MV-4-11 (cell line): ENCODE results near the gene TMEM151B.

Source experiments
- DNase-seq: peaks from one replicate; lab custom pipeline; 2025; lab: John Stamatoyannopoulos, UW

Gene TMEM151B

DNA sequence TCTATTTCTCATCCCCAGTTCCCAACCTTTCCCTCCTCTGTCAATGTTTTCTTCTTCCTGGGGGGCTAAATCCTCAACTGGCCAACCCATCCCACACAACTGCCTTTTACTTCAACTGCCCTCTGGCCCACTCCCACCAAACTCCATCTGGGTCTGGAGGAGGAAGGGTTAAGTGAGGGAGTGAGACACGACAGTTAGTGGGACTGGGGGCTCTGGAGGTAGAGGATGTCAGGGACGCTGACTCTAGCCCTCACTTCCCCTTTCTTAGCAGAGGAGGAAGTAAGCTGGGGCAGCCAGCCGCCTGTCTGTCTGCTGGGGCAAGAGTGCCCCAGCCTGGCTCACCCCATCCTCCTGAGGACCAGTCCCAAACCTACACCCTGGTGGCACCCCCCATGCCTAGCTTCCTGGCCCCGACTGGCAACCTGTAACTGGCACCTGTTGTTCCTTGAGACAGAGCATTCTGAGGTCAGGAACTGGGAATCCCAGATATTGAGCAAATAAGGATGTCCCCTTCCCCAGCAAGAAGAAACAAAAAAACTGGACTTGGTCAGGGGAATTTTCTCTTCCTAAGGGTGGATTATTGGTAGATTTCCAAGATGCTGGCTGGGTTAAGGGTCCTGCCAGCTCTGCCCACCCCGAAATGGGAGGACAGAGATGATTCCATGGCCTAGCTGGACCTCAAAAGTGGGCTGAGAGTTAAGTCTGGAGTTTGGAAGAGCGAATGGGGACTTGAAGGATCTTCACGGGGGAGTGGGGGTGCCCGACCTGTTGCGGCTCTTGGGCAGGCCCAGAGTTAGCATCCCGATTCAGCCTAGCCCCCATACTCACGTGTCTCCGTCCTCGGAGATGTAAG, 5.9 kb upstream of the TMEM151B start:
- peak; percentile 88 for DNase-seq

DNA sequence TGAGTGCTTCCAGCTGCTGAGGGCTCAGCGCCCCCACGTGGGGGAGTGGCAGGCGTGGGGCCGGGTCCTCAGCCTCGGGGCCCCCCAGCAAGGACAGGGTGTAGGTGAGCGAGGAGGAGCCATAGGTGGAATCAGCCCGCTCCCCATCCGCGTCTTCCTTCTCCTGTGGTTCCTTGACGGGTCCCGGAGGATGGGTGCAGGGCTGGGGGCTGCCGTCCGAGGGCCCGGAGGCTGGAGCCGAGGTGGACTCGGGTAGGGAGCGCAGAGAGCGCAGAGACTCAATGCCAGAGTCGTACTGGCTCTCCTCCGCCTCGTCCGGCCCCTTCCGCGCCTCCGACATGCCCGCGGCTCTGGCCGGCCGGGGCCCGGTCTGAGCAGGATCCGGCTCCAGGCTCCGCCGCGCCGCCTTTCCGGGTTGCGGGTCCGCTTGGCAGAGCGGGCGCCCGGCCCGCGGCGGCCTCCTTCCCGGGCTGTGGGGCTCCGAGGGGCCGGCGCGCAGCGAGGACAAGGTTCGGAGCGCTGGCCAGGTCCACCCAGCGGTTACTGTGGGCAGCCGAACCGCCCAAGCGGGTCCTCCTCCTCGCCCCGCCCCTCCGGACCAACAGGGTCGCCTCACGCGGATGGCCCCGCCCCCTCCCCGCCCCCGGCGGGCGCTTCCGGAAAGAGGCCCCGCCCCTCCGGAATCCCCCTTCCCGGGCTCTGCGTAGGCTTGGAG, 5.1 kb upstream of the TMEM151B start, which contains the start of gene NFKBIE:
NFKBIE (minus strand) TSS at position 545 of the 715 bp plus-strand sequence; CDS start at position 340, 205 bp downstream.
- peak; percentile 85 for DNase-seq

DNA sequence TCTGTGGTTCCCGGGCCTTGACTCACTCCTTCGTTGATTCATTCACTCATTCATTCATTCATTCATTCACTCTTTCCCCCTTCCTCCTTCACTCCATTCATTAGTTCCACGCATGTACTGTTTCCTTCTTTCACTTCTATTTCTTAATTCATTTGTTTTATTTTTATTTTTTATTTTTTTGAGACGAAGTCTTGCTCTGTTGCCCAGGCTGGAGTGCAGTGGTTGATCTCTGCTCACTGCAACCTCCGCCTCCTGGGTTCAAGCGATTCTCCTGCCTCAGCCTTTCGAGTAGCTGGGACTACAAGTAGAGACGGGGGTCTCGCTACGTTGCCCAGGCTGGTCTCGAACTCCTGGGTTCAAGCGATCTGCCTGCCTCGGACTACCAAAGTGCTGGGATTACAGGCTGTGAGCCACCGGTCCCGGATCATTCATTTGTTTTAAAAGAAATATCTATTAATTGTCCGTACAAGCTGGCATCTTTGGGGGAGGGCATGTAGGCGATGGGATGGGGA, 4.5 kb upstream of the TMEM151B start:
- DNase-seq, result no peak

DNA sequence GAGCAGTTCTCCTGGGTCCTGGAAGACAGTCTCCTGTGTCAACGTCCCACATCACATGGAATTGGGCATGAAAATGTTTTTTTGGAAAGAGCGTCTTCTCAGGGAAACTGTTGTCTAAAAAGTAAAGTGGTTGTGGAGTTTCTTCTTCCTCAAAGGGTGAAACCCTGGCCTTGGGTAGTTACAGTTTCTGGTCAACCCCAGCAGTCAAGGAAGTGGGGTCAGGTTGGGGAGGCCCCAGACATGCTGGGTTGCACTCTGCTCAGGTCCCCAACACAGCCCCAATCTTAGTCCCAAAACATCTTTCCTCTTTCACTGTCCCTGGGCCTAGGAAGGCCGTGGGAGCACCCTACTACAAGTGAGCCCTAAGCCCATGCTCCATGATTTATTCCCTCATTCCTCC, 3.9 kb upstream of the TMEM151B start:
- peak; percentile 23 for DNase-seq

GRCh38 chr6:44267252-44267651, 3.0 kb upstream of the TMEM151B start:
- DNase-seq, result no peak

DNA sequence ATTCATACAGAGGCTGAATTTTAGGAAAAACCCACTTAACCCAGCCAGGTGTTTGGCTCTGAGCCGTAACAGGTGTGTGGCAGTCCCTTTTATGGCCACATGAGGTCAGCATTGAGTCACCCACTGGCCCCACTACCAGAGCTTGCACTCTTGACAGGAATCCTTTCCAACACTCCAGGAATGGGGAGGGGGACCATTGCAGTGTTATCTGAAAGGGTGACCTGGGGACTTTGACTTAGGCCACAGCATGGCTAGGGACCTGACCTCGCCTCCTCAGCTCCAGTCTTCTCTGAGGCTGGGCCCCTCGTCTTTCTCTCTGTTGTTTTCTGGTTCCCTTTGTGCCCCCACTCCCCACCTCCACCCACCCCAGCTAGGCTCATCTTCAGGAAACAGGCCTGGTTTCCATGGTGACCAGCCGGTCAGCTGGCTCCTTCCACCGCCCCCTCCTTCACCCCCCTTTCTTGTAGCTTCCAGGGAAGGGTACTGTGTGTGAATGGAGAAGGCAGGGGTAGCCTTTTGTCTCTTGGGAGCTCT, 2.1 kb upstream of the TMEM151B start:
- no peak for DNase-seq

- DNase-seq, result no peak
Observed at GRCh38 chr6:44269178-44269920, 901 bp upstream of the TMEM151B start.

DNA sequence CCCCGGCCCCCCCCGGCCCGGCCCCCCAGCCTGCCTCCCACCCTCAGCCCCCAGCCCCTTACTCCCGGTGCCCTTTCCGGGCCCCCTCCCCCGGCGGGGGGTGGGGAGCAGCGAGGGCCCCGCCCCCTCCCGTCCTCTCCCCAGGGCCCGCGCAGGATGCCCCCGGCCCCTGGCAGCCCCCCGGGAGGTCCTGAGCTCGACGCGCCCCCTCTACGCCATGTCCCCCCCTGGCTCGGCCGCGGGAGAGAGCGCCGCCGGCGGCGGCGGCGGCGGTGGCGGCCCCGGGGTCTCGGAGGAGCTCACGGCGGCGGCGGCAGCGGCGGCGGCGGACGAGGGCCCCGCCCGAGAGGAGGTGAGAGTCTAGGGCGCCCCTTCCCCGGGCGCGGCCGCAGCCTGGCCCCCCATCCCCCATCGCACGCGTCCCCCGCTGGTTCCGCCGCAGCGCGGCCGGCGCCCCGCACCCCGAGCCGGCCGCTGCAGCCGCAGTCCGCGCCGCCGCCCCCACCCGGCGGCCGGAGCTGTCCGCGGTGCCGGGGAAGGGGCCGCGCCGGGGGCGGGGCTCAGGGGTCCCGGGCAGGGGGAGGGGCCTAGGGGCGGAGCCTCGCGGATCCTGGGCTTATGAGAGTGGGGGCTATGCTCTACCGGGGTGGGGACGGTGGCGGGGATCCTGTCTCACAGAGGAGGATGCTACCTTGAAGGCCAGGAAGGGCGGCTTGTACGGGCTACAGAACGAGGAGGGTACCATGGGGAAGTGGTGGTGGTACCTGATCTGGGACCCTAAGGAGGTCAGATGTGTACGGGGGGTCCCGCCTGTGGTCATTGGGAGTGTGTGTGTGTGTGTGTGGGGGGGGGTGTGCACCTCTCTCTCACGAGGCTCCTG, 516 bp downstream of the TMEM151B start:
- no peak for DNase-seq

- DNase-seq, result no peak
Observed at GRCh38 chr6:44271406-44271723, 1.1 kb downstream of the TMEM151B start.

DNA sequence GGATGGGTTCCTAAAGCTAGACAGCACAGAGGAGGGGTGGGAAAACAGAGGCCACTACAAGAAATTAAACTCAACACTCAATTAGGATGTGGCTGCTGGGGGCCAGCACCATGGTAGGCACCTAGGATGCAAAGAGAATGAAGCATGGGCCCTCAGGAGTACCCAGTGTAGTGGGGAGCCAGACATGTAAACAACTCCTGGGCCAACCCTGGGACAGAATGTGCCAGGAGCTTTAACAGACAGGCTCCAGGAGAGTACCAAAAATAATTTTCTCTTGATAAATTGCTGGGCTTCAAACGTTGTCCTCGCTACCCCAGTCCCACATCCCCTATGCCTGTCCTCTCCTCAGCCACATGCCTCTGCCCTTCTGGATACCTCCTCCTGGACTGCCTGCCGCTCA, 1.7 kb downstream of the TMEM151B start:
- no peak for DNase-seq

- DNase-seq, result no peak
Observed at GRCh38 chr6:44272529-44272928, 2.3 kb downstream of the TMEM151B start.

GRCh38 chr6:44272999-44273566, 2.8 kb downstream of the TMEM151B start:
- no peak for DNase-seq

DNA sequence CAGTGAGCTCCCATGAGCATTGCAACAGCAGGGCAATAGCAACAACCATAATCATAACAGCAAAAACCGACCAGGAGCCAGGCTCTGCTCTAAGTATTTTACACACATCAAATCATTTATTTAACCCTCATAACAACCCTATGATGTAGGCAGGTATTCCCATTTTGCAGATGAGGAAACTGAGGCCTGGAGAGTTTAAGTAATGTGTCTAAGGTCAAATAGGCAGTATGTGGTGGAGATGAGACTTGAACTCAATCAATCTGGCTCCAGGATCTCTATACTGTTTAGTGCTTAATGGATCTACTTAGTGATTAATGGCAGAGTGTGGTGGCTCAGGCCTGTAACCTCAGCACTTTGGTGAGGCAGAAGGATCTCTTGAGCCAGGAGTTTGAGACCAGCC, 3.4 kb downstream of the TMEM151B start:
- DNase-seq, result no peak

- DNase-seq, result no peak
Observed at GRCh38 chr6:44275271-44275748, 5.1 kb downstream of the TMEM151B start.

DNA sequence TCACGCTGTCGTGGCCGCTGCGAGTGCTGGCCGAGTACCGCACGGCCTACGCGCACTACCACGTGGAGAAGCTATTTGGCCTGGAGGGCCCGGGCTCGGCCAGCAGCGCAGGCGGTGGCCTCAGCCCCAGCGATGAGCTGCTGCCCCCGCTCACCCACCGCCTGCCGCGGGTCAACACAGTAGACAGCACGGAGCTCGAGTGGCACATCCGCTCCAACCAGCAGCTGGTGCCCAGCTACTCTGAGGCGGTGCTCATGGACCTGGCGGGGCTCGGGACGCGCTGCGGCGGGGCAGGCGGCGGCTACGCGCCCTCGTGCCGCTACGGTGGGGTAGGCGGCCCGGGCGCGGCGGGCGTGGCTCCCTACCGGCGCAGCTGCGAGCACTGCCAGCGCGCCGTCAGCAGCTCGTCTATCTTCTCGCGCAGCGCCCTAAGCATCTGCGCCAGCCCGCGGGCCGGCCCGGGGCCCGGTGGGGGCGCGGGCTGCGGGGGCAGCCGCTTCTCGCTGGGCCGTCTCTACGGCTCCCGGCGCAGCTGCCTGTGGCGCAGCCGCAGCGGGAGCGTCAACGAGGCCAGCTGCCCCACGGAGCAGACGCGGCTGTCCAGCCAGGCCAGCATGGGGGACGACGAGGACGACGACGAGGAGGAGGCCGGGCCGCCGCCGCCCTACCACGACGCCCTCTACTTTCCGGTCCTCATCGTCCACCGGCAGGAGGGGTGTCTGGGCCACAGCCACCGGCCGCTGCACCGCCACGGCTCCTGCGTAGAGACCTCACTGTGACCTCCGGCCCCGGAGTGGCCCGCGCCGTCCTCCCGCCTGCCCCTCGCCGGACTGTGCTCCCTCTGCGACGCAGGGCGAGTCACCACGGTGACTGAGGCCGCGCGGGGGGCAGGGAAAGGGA, 5.7 kb downstream of the TMEM151B start:
- no peak for DNase-seq

GRCh38 chr6:44276667-44277640, 6.7 kb downstream of the TMEM151B start:
- no peak for DNase-seq

DNA sequence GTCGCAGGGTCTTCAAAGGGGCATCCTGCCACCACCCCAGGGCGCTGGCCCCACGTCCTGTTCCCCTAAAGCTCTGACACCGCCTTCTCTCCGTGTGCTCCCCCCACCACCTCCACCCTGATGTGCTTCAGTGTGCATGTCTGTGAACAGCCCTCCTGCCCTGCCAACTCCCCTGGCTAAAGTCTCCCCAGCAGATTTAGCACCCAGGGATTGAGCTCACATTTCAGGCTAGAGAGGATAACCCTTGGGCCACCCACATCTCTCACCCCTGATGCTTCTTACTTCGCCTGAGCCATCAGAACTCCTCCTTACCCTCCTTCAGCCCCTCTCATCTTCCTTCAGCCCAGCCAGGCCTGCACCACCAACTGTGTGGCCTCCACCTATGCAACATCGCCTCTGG, 7.5 kb downstream of the TMEM151B start:
- DNase-seq, result no peak

DNA sequence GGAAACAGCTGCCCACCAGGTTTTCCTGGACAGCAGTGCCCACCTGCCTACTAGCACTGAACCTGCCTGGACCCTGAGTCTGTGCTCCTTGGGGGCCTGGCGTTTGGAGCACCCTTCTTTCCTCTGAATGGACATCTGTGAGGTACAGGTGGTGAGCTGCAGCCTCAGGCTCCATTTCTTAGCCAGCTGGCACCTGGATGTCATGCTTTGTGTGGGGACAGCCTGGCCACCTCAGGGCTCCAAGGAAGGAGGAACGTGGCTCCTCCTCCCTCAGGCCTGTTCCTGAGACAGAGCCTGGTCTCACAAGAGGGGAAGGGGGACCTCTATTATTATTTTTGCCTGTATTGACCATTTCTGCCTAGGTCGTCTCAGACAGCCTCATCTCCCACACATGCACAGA, 8.1 kb downstream of the TMEM151B start:
- no peak for DNase-seq
